GM08714 (cell line): Measurements from ENCODE around the gene ARID1A.
A peak's percentile ranks its signal among the peaks of the same experiment; 100 is the strongest.

Experiments used
- H3K4me3 ChIP-seq: fragments of 200-500 bp; sonication (Bioruptor generic); 2 replicates; pipeline ENCODE4 v1.5.1; 2014; ENCODE audit warnings: mild to moderate bottlenecking, low read length, inconsistent platforms
- ZNF274 ChIP-seq: IDR thresholded peaks from 2 replicates; pipeline ENCODE4 v1.6.1; 2012; ENCODE audit warnings: mild to moderate bottlenecking, low read depth, low read length

ARID1A gene

DNA sequence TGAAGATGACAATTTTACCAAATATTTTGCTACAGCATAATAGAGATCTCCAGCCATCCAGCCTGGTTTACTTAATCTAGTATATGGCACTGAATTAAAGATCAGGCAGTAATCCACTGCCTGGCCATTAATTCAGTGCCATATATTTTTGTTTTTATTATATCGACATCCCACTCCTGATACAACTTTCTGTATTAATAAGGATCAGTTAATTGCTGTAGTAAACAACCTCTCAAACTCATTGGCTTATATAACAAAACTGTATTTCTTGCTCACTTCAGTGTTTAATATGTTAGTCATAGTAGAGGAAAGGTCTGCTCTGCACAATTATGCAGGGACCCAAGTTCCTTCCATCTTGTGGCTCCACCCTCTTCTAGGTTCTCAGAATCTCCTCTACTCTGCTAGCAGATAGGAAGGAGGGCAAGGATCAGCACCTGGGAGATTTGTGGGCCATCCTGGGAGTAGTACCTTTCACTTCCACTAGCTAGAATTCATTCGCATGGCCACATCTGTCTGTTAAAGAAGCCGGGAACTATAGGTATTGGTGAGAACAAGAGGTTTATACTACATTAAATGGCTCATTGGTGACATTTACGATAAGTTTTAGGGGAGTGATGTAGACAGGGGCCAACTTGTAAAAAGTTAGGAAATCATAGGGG, 127.1 kb downstream of the ARID1A start:
- TF ChIP-seq ZNF274 = no peak
- no peak overlapping the region for H3K4me3 ChIP-seq

DNA sequence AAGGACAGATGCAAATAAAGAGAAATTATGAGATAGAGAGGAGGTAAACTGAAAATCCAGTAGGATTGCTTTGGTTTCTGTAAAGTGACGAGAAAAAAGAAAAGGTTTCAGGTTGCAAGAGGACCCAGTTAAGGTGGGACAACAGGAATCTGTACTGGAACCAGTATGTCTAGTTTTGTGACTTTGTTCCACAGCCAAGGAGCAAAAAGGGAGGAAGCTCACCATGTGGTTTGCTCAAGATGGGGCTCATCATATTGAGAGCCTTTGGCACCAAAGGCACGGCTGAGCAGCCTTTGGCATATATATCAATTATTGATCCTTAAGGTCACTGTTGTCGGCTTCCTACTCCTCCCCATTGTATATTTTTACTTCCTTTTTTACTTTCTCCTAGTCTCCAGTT, 128.9 kb downstream of the ARID1A start:
- no peak for TF ChIP-seq ZNF274
- H3K4me3 ChIP-seq = no peak overlapping the region

DNA sequence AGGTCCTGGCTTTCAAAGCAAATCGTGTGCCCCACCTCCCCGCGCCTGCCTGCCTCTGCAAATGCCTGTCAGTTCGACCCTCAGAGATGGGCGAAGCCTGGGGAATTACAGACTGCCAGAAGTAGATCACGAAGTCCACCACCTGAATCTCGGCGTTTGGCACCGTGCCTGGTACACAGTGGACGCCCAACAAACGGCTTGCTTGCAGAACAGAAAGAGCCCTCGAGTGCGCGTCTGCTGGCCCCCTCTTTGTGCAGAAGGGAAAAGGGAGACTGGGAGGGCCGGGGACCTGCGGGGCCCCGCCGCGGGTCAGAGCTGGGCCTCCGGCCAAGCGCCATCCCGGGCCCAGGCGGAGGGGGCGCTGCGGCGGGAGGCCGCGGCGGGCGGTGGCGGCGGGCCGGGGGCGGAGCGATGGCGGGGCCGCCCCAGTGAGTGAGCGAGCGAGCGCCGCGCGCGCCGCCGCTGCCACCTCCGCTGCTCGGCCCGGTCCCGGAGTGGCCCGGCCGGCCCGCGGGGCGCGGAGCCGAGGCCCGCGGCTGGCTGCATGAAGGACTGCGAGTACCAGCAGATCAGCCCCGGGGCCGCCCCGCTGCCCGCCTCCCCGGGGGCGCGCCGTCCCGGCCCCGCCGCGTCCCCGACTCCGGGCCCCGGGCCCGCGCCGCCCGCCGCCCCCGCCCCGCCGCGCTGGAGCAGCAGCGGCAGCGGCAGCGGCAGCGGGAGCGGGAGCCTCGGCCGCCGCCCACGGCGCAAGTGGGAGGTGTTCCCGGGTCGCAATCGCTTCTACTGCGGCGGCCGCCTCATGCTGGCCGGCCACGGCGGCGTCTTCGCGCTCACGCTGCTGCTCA, 130.7 kb downstream of the ARID1A start, which contains the start of gene ZDHHC18:
ZDHHC18 (plus strand) TSS at position 428 of the 845 bp plus-strand sequence; CDS start at position 545, 117 bp downstream.
- H3K4me3 ChIP-seq = peak within 1 kb of the TSS; percentile 69
- no peak for TF ChIP-seq ZNF274

DNA sequence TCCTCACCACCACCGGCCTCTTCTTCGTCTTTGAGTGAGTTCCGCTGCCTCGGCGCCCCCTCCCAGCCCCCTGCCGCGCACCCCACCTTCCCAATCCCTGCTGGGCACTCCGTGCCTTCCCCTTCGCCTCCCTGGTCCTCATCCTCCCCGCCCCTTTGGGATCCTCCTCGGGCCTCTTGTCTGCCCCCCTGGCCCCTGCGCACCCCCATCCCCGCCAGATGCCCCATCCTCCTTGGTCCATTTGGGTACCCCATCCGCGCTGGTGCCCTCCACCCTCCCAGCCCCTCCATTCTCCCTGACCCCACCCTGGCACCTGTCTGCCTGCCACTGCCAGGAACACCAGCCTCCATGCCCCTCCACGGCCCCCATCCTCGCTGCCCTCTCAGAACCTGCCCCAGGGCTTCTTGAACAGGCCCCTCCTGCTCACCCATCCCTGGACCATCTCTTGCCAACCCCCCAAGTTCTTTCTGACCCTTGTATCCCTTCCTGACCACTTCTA, 131.3 kb downstream of the ARID1A start:
- H3K4me3 ChIP-seq = peak overlapping the region; percentile 69
- TF ChIP-seq ZNF274 = no peak

DNA sequence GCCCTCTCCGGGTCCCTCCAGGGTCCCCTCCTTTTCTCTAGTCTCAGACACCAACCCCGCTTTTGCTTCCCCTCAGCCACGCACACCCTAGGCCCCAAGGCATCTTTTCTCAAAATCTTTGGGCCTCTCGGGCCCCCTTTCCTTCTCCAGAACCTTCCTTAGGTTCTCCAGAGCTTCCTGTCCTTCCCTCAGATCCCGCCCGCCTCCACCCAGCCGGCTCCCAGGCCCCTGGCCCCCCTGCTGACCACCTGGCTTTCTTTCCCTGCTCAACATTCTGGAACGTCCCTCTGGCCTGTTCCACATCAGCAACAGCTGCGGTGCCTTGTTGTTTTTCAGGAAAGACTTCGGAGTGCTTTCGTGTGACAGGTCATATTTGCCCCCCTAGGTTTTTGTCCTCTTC, 131.8 kb downstream of the ARID1A start:
- peak overlapping the region; percentile 69 for H3K4me3 ChIP-seq
- TF ChIP-seq ZNF274 = no peak

DNA sequence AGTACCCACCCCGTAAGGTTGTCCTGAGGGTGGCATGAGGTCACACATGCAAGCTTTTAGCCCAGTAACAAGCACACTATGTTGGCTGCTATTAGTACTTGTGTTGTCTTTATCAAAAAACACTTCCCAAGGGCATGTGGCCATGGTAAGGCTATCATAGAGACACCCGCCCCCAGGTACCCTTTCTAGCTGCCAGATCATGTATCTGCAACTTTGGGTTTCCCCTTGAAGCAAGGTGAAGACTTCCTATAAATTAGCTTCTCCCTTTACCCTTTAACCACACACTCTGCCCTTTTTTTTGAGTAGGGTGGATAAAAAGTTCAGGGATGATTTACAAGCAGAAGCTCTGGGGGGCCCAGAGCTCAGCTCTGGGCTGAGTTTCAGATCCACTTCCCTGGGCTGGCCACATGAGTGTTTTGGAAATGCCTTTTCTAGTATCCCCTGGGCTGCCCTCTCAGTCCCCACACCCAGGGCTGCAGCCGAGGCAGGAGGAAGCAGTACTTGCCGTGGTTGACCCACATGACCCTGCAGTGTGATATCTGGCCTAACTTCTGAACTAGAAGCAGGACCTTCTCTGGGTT, 132.7 kb downstream of the ARID1A start:
- no peak for TF ChIP-seq ZNF274
- H3K4me3 ChIP-seq = peak overlapping the region; percentile 15; the same call in 1 of the 2 replicates

DNA sequence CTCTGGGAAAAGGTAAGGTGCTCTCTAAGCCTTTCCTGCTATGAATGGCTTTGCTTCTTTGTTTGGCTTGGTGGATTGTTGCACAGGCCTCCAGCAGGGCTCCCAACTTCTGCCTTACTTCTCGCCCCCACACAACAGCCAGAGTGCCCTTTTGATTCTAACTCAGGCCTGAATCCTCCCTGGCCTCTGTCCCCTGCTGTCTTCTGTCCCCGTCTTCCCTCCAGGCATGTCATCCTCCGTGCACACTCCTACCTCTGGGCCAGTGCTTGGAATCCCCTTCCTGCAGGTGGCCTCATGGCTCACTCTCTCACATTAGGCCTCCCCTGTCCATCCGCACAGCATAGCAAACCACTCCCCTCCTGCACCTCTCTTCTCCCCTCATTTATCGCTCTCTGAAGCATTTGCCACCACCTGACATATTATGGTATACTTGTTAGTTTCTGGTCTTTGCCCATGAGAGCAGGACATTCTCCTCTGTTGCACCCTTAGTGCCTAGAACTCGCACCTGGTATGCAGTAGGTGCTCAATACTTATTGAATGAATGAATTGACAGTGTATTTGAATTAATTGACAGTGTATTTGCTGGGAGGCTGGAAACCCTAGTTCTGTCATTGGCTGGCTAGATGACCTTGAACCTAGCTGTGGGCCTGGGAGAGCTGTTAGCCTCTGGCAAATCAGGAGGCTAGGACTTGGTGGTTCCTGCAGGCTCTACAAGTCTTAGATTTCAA, 133.5 kb downstream of the ARID1A start:
- peak overlapping the region; percentile 15; the same call in 1 of the 2 replicates for H3K4me3 ChIP-seq
- no peak for TF ChIP-seq ZNF274

DNA sequence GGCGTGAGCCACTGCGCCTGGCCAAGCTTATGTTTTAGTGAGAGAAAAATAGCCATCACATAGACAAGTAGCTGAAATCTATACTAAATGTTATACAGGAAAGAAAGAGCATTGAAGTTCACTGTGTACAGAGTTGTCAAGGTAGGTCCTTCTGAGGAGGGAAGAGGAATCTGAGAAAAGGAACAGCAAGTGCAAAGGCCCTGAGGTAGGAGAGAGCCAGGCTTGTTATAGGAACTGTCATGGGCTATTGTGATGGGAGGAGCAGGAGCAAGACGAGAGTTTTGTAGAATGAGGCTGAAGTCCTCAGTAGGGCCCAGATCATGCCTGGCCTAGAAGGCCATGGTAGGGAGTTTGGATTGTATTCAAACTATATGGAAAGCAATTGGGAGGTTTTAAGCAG, 135.2 kb downstream of the ARID1A start:
- no peak overlapping the region for H3K4me3 ChIP-seq
- no peak for TF ChIP-seq ZNF274
